H1 (cell line): Measurements from ENCODE around the gene SNRPB. TPM values are rescaled to one million over a fixed set of nuclear protein-coding genes. Genes with fewer than 3 reads are reported as not detected.
"Not testable (repeated sequence)": the region's sequence is repeated elsewhere in the genome, so short reads cannot be mapped to it uniquely, and the experiment has no call there.

Source experiments
- CTCF ChIA-PET: fragments of 300-600 bp; sonication (Branson Sonifier 250); formaldehyde crosslinking; loops from one replicate; lab custom pipeline; 2021; ENCODE audit not compliant: partially characterized antibody; lab: Charles Lee
- POLR2A ChIA-PET: fragments of 300-600 bp; sonication (Branson Sonifier 250); formaldehyde crosslinking; loops from one replicate; lab custom pipeline; 2021; ENCODE audit warnings: inconsistent platforms; ENCODE audit not compliant: partially characterized antibody; lab: Charles Lee
- DNase-seq, 2 experiments: peaks; one replicate each; pipeline versions ENCODE4 v3.0.0 to v3.0.0-alpha.2; 2010 to 2022; ENCODE audit warnings: low spot score in 2 of 2, low read depth in 1 of 2, mixed read lengths in 1 of 2
- FAIRE-seq: peaks from 2 replicates; lab custom pipeline; 2011; peaks lifted over from hg19 to GRCh38; lab: Jason Lieb, UNC
- H2AFZ ChIP-seq: 2 replicates; pipeline ENCODE4 v1.8.1; 2012; ENCODE audit warnings: low read length, inconsistent platforms
- H2AK5ac ChIP-seq: 2 replicates; pipeline ENCODE4 v1.6.1; 2013; ENCODE audit warnings: low read depth, low read length
- H2BK120ac ChIP-seq: replicated peaks from 2 replicates; pipeline ENCODE3; 2013; ENCODE audit warnings: low read depth, low read length, inconsistent platforms
- H2BK12ac ChIP-seq: 2 replicates; pipeline ENCODE4 v1.6.1; 2013; ENCODE audit warnings: low read depth, low read length
- H2BK15ac ChIP-seq: 2 replicates; pipeline ENCODE4 v1.6.1; 2013; ENCODE audit warnings: low read length
- H2BK20ac ChIP-seq: 2 replicates; pipeline ENCODE4 v1.6.1; 2013; ENCODE audit warnings: low read length
- H2BK5ac ChIP-seq: 2 replicates; pipeline ENCODE4 v1.6.1; 2013; ENCODE audit warnings: low read depth, low read length
- H3K14ac ChIP-seq: 2 replicates; pipeline ENCODE4 v1.6.1; 2013; ENCODE audit warnings: inconsistent platforms; ENCODE audit not compliant: insufficient read length
- H3K18ac ChIP-seq: 2 replicates; pipeline ENCODE4 v1.6.1; 2013; ENCODE audit warnings: low read length; ENCODE audit errors: extremely low read depth
- H3K23ac ChIP-seq: 2 replicates; pipeline ENCODE4 v1.6.1; 2013; ENCODE audit warnings: inconsistent platforms; ENCODE audit not compliant: insufficient read length
- H3K23me2 ChIP-seq: 2 replicates; pipeline ENCODE4 v1.6.1; 2013; ENCODE audit warnings: low read depth, low read length
- H3K27ac ChIP-seq: 2 replicates; pipeline ENCODE4 v1.6.1; 2011; ENCODE audit warnings: low read depth, low read length, inconsistent platforms
- H3K27me3 ChIP-seq, 4 experiments: replicated peaks in 1 of 4; 1 replicate in 1 of 4; 2 replicates in 3 of 4; pipeline versions ENCODE4 v1.6.1 to v1.8.1; 2011 to 2013; ENCODE audit warnings: low read length in 3 of 4, mild to moderate bottlenecking in 3 of 4, inconsistent platforms in 2 of 4, mixed read lengths in 2 of 4, moderate library complexity in 1 of 4; ENCODE audit not compliant: control insufficient read depth in 3 of 4, insufficient read depth in 3 of 4; ENCODE audit errors: extremely low read depth in 1 of 4
- H3K36me3 ChIP-seq, 4 experiments: 2 replicates each; pipeline versions ENCODE4 v1.6.1 to v1.8.1; 2011 to 2013; ENCODE audit warnings: mild to moderate bottlenecking in 4 of 4, low read length in 3 of 4, moderate library complexity in 2 of 4, control low read depth in 1 of 4, inconsistent platforms in 1 of 4; ENCODE audit not compliant: insufficient read depth in 4 of 4, control insufficient read depth in 2 of 4
- H3K4ac ChIP-seq: replicated peaks from 2 replicates; pipeline ENCODE3; 2013; ENCODE audit warnings: low read length, low read depth, mixed read lengths, inconsistent platforms; ENCODE audit not compliant: insufficient read length
- H3K4me1 ChIP-seq, 4 experiments: replicated peaks in 1 of 4; 1 replicate in 1 of 4; 2 replicates in 3 of 4; pipeline versions ENCODE4 v1.6.1 to v1.8.1; 2011 to 2013; ENCODE audit warnings: low read length in 3 of 4, inconsistent platforms in 2 of 4, mixed read lengths in 1 of 4; ENCODE audit not compliant: insufficient read depth in 4 of 4, control insufficient read depth in 3 of 4
- H3K4me2 ChIP-seq, 2 experiments: 2 replicates each; pipeline versions ENCODE4 v1.6.1 to v1.8.1; 2011 to 2013; ENCODE audit warnings: low read depth in 2 of 2, low read length in 2 of 2, control low read depth in 1 of 2, inconsistent platforms in 1 of 2, mild to moderate bottlenecking in 1 of 2; ENCODE audit not compliant: insufficient read depth in 1 of 2
- H3K4me3 ChIP-seq, 4 experiments: fragments of 200-600, 300-600 bp in 1 of 4; sonication (generic), shearing (Covaris generic), sonication (Bioruptor Twin) in 1 of 4; 2 replicates each; pipeline versions ENCODE4 v1.5.1 to v1.8.1; 2011 to 2016; ENCODE audit warnings: low read length in 4 of 4, low read depth in 3 of 4, control low read depth in 2 of 4, inconsistent platforms in 2 of 4, mild to moderate bottlenecking in 2 of 4, mixed read lengths in 1 of 4, moderate library complexity in 1 of 4; ENCODE audit not compliant: insufficient read depth in 2 of 4; ENCODE audit errors: extremely low read depth in 1 of 4
- H3K56ac ChIP-seq: replicated peaks from 2 replicates; pipeline ENCODE3; 2013; ENCODE audit warnings: low read depth, mild to moderate bottlenecking, mixed read lengths, low read length, inconsistent platforms; ENCODE audit not compliant: insufficient read length
- H3K79me1 ChIP-seq: 2 replicates; pipeline ENCODE4 v1.6.1; 2013; ENCODE audit warnings: low read depth, low read length, control low read depth
- H3K79me2 ChIP-seq, 2 experiments: 2 replicates each; pipeline versions ENCODE4 v1.6.1 to v1.8.1; 2012 to 2013; ENCODE audit warnings: low read length in 2 of 2, mild to moderate bottlenecking in 2 of 2, inconsistent platforms in 1 of 2; ENCODE audit not compliant: insufficient read depth in 2 of 2, control insufficient read depth in 1 of 2
- H3K9ac ChIP-seq, 4 experiments: replicated peaks in 1 of 4; 1 replicate in 1 of 4; 2 replicates in 3 of 4; pipeline versions ENCODE4 v1.6.1 to v1.8.1; 2011 to 2013; ENCODE audit warnings: low read depth in 3 of 4, low read length in 3 of 4, control low read depth in 2 of 4, mild to moderate bottlenecking in 2 of 4, moderate library complexity in 2 of 4, inconsistent platforms in 1 of 4; ENCODE audit errors: extremely low read depth in 1 of 4
- H3K9me3 ChIP-seq, 2 experiments: 2 replicates each; pipeline versions ENCODE4 v1.6.1 to v1.8.1; 2012 to 2013; ENCODE audit warnings: mild to moderate bottlenecking in 2 of 2, moderate library complexity in 2 of 2, control low read depth in 1 of 2, inconsistent platforms in 1 of 2, low read depth in 1 of 2, low read length in 1 of 2, mixed read lengths in 1 of 2; ENCODE audit not compliant: insufficient read depth in 2 of 2
- H4K20me1 ChIP-seq, 2 experiments: replicated peaks in 1 of 2; 2 replicates each; pipeline versions ENCODE3 to v1.8.1; 2011 to 2013; ENCODE audit warnings: inconsistent platforms in 2 of 2, low read length in 2 of 2, mild to moderate bottlenecking in 1 of 2; ENCODE audit not compliant: insufficient read depth in 2 of 2, control insufficient read depth in 1 of 2
- H4K5ac ChIP-seq: 2 replicates; pipeline ENCODE4 v1.6.1; 2013; ENCODE audit warnings: low read length, low read depth, mixed read lengths, inconsistent platforms; ENCODE audit not compliant: insufficient read length
- H4K8ac ChIP-seq: 2 replicates; pipeline ENCODE4 v1.8.0; 2013; ENCODE audit warnings: mild to moderate bottlenecking, moderate library complexity, low read length, inconsistent platforms; ENCODE audit not compliant: insufficient read depth; ENCODE audit errors: extremely low read depth
- H4K91ac ChIP-seq: replicated peaks from 2 replicates; pipeline ENCODE3; 2013; ENCODE audit warnings: low read length, mixed read lengths, inconsistent platforms; ENCODE audit not compliant: insufficient read length
- WGBS, 2 experiments: shearing (Covaris generic) in 1 of 2; methylation state at CpG; one replicate each; pipeline versions ENCODE4 v1.1.6 to v1.1.7; 2013 to 2015; ENCODE audit warnings: low lambda C conversion rate in 2 of 2, mixed read lengths in 2 of 2, inconsistent platforms in 1 of 2, low coverage in 1 of 2, missing lambda C conversion rate in 1 of 2; ENCODE audit not compliant: insufficient replicate concordance in 2 of 2, insufficient coverage in 1 of 2, insufficient read length in 1 of 2; ENCODE audit errors: extremely low coverage in 1 of 2, missing lambda C conversion rate in 1 of 2; 5-methylcytosine and 5-hydroxymethylcytosine counted together
- polyA plus RNA-seq, 7 experiments: library from polyadenylated mRNA; depleted of rRNA in 3 of 7; stranded (reverse) in 5 of 7; unstranded in 2 of 7; fragments of >200 nt in 5 of 7; fragments of 200-250 nt in 2 of 7; gene quantifications; 1 replicate in 5 of 7; 2 replicates in 1 of 7; 4 replicates in 1 of 7; pipeline versions ENCODE4 v1.2.1 to v1.2.3, GENCODE V29; 2011 to 2013; ENCODE audit warnings: missing spikeins in 2 of 7, mixed read lengths in 2 of 7
- total RNA-seq: library from RNA; stranded (reverse); fragmentation: NEBNext Ultra II Directional; extraction: Animal tissue kit (Norgen Biotek cat#: 25700); gene quantifications from 2 replicates; pipeline ENCODE4 v1.2.1, GENCODE V29; 2021

SNRPB gene
- total and polyA plus RNA-seq, 2 of the 8 experiments (the other 6 are each of a cell fraction or from before 2014, with no cell fraction given): 507 to 589 TPM

- H3K9me3 ChIP-seq, POLR2A ChIA-PET, H2BK12ac ChIP-seq, H4K5ac ChIP-seq, H3K18ac ChIP-seq, H3K56ac ChIP-seq, H3K79me2 ChIP-seq, H3K9ac ChIP-seq, H3K36me3 ChIP-seq, H4K91ac ChIP-seq, H3K4me3 ChIP-seq, H2AK5ac ChIP-seq, H2BK120ac ChIP-seq, H2BK15ac ChIP-seq, H2BK5ac ChIP-seq, FAIRE-seq, H4K8ac ChIP-seq, H3K23me2 ChIP-seq, H3K4ac ChIP-seq, H3K14ac ChIP-seq, DNase-seq, H2AFZ ChIP-seq, H2BK20ac ChIP-seq, H3K23ac ChIP-seq, H3K4me1 ChIP-seq, H3K79me1 ChIP-seq, H3K27ac ChIP-seq, H3K4me2 ChIP-seq, H4K20me1 ChIP-seq: not testable (repeated sequence)
- WGBS, 2 experiments: 100% methylated on average over 2 of the region's 5 CpGs; no CpG with 5 or more reads in 1 of the 2 experiments
- CTCF ChIA-PET: interaction anchor here (0.7 to 3.9 kb wide), 2 partner anchors 16 to 499 kb away, joined by 3 to 22 read pairs; no protein-coding TSS in a partner anchor
- H3K27me3 ChIP-seq: peaks cover 17 to 34% (median 31%) of the 10 kb centered on the region in 4 experiments
These were observed 35.8 kb upstream of the SNRPB start for GRCh38 chr20:2506426-2506825.

DNA sequence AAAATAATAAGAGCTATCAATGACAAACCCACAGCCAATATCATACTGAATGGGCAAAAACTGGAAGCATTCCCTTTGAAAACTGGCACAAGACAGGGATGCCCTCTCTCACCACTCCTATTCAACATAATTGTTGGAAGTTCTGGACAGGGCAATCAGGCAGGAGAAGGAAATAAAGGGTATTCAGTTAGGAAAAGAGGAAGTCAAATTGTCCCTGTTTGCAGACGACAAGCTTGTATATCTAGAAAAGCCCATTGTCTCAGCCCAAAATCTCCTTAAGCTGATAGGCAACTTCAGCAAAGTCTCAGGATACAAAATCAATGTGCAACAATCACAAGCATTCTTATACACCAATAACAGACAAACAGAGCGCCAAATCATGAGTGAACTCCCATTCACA is 34.2 kb upstream of the SNRPB start:
- peaks cover 5 to 18% (median 15%) of the 10 kb centered on the region in 4 experiments for H3K27me3 ChIP-seq
- H2AK5ac ChIP-seq, H3K23ac ChIP-seq, H2BK5ac ChIP-seq, H4K91ac ChIP-seq, H3K9me3 ChIP-seq, H3K18ac ChIP-seq, H3K27ac ChIP-seq, H2BK15ac ChIP-seq, H3K23me2 ChIP-seq, H3K4me1 ChIP-seq, H3K79me2 ChIP-seq, H2BK120ac ChIP-seq, H3K9ac ChIP-seq, H3K14ac ChIP-seq, H3K4me2 ChIP-seq, H2BK12ac ChIP-seq, FAIRE-seq, H3K4me3 ChIP-seq, H2BK20ac ChIP-seq, H4K20me1 ChIP-seq, H4K5ac ChIP-seq, H3K36me3 ChIP-seq, DNase-seq, H3K56ac ChIP-seq, H4K8ac ChIP-seq, H3K79me1 ChIP-seq, H2AFZ ChIP-seq, H3K4ac ChIP-seq: not testable (repeated sequence)
- POLR2A ChIA-PET: interaction anchor here (2.3 kb wide), 1 partner anchor 34 kb away, joined by 4 read pairs; the partner anchor contains the start of gene SNRPB
- CTCF ChIA-PET: interaction anchor here (1.3 to 1.6 kb wide), 2 partner anchors 15 to 17 kb away, joined by 3 to 5 read pairs; no protein-coding TSS in a partner anchor
- WGBS, 2 experiments: 78% methylated on average over 2 of the region's 2 CpGs; no CpG with 5 or more reads in 1 of the 2 experiments
